Activated naive CD8-positive, alpha-beta T cell treated with anti-CD3 and anti-CD28 coated beads, Interleukin-2, amount 10 ng/mL, durations not matched to agents 7 days and 5 days (primary cell): ENCODE data around the gene CSNK1D. TPM values are rescaled to one million over a fixed set of nuclear protein-coding genes. Genes with fewer than 3 reads are reported as not detected.
A peak's percentile ranks its signal among the peaks of the same experiment; 100 is the strongest.
"Not testable (repeated sequence)": the region's sequence is repeated elsewhere in the genome, so short reads cannot be mapped to it uniquely, and the experiment has no call there.

Experiments
- ATAC-seq: fragments of 150-1000 bp; cut with Tn5 transposase; one replicate; pipeline ENCODE4 v1.10.0; 2021; ENCODE audit warnings: low read depth, moderate library complexity
- POLR2A ChIA-PET: fragments of 350-600 bp; sonication (Branson Sonifier 250); formaldehyde crosslinking; loops from one replicate; lab custom pipeline; 2021; ENCODE audit warnings: antibody characterized with exemption; lab: Charles Lee
- DNase-seq: peaks from one replicate; pipeline ENCODE4 v3.0.0; 2021
- H3K27ac Mint-ChIP-seq: one replicate; pipeline ENCODE4 v1.8.0; 2022; ENCODE audit warnings: mild to moderate bottlenecking, mixed read lengths
- H3K27me3 Mint-ChIP-seq: one replicate; pipeline ENCODE4 v1.8.0; 2022; ENCODE audit warnings: mild to moderate bottlenecking, moderate library complexity, mixed read lengths
- H3K36me3 Mint-ChIP-seq: one replicate; pipeline ENCODE4 v1.8.0; 2021; ENCODE audit warnings: mild to moderate bottlenecking, mixed read lengths
- H3K4me1 Mint-ChIP-seq: one replicate; pipeline ENCODE4 v1.8.0; 2021; ENCODE audit warnings: mixed read lengths
- H3K4me3 Mint-ChIP-seq: one replicate; pipeline ENCODE4 v1.8.0; 2022; ENCODE audit warnings: mild to moderate bottlenecking, moderate library complexity, mixed read lengths
- H3K9me3 Mint-ChIP-seq: one replicate; pipeline ENCODE4 v1.8.0; 2021; ENCODE audit warnings: mixed read lengths
- microRNA-seq: library from miRNA; unstranded; fragments of <30 nt; microRNA quantifications from one replicate; pipeline ENCODE4 v1.2.0, GENCODE V29; 2022
- total RNA-seq, 2 experiments: library from RNA; stranded (reverse); gene quantifications; one replicate each; pipeline ENCODE4 v1.2.3, GENCODE V29; 2021

The CSNK1D gene
- total RNA-seq, 2 experiments from 2014 or later = 135 to 140 TPM

DNA sequence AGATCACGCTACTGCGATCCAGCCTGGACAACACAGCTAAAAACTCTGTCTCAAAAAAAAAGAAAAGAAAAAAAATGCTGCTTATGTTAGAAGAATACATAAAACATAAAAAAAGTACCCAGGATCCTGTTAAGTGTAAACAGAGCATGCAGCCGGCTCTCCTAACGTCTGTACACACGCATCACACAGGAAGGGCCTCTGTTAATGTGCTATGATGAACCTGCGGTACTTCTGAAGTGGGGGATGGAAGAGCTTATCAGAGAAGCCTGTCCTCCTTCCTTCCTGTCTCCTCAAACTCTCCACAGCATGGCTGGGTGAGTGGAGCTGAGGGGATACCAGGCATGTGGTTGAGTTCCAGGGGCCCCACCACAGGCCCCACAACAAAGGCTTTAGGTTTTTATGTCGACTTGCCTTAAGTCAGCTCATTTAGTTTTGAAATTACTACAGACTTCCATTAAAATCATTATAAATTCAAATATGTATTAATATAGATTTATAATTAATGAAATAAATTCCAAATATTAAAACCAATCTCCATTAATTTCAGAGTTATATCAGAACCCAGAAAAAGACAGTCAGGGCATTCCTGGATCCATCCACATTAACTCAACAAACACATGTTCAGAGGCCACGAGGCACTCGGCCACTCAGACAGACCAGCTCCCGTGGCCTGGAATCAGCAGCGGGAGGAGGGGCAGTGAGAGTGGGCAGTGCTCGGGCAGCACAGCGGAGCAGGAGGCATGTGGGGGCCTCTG lies 72.6 kb downstream of the CSNK1D start:
- POLR2A ChIA-PET = interaction anchor here (0.6 to 6.0 kb wide), 14 partner anchors 8 to 163 kb away, joined by 3 to 51 read pairs (median 4); partner anchors contain the start of genes CCDC57, DCXR and SLC16A3
- DNase-seq (peak; percentile 76), ATAC-seq (peak; percentile 94)
- Mint-ChIP-seq H3K9me3 (no peaks in the 10 kb centered on the region), H3K36me3 (peaks cover 14% of the 10 kb centered on the region), H3K27ac (peak overlapping the region; percentile 81), H3K4me1 (peaks cover 66% of the 10 kb centered on the region), H3K4me3 (peak overlapping the region; percentile 67), H3K27me3 (no peaks in the 10 kb centered on the region)

DNA sequence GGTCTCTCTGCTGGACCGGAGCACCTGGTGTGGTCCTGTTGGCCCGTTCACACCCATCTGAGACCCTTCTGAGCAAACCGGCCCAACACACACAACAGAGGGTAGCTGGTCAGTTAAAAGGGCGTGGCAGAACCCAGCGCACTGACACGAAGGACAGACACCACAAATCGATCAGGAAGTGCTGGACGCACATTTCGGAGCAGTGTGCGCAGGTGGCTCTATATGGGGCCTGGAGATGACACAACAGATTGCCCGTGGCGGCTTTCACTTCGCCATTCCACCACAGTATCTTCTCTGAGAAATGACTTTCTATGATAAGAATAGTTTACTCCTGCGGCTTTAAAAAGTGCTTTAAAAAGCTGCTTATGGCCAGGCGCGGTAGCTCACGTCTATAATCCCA lies 73.4 kb downstream of the CSNK1D start:
- Mint-ChIP-seq H3K36me3 (peaks cover 21% of the 10 kb centered on the region), H3K9me3 (no peaks in the 10 kb centered on the region), H3K4me1 (peaks cover 59% of the 10 kb centered on the region), H3K27ac (peak overlapping the region; percentile 81), H3K4me3 (peak overlapping the region; percentile 67), H3K27me3 (no peaks in the 10 kb centered on the region)
- DNase-seq (no peak), ATAC-seq (no peak)
- POLR2A ChIA-PET = interaction anchor here (1.1 to 6.0 kb wide), 9 partner anchors 8 to 94 kb away, joined by 3 to 51 read pairs (median 4); partner anchors contain the start of genes CCDC57 and SLC16A3

DNA sequence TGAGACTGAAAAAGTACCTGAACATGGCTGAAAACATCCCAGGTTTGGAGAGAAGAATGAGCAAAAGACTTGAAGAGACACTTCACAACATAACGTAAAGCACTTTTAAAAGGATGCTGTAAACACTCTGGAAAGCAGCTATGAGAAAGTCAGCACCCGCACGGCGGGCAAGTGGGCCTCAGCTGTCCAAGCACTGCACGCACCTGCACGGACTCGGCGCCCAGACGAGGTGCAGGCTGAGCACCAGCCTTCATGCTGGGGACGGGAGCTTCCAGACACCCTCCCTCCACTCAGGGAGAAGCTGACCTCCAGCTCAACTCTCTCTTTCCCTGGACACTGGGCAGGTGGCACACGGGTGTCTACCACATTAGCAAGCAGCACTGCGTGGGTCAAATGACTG lies 74.0 kb downstream of the CSNK1D start:
- no peaks in the 10 kb centered on the region for H3K27me3 Mint-ChIP-seq
- no peaks in the 10 kb centered on the region for H3K9me3 Mint-ChIP-seq
- DNase-seq (no peak), ATAC-seq (no peak)
- peak overlapping the region; percentile 81 for H3K27ac Mint-ChIP-seq
- POLR2A ChIA-PET = interaction anchor here (0.7 to 6.0 kb wide), 7 partner anchors 10 to 101 kb away, joined by 3 to 51 read pairs (median 4); partner anchors contain the start of genes CCDC57, FASN and SLC16A3
- peak overlapping the region; percentile 67 for H3K4me3 Mint-ChIP-seq
- H3K36me3 Mint-ChIP-seq = peaks cover 21% of the 10 kb centered on the region
- peaks cover 54% of the 10 kb centered on the region for H3K4me1 Mint-ChIP-seq

DNA sequence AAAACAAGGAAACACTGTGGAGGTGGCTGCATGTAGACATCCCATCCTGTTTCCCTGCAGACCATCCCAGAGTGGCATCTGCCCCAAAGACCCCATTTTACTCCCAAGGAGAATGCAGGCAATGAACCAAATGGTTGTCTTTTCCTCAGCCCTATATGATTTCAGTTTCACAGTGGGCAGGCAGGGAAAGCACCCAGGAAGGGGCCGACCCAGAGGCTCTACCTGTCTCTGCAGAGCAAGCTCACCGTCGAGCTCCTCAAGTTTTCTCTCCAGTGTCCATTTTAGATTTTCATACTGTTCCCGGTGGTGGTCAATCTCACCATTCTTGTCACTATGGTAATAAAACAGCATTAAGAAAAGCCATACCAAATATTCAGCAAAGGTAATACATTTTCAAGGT lies 75.4 kb downstream of the CSNK1D start:
- H3K27me3 Mint-ChIP-seq = no peaks in the 10 kb centered on the region
- peaks cover 53% of the 10 kb centered on the region for H3K4me1 Mint-ChIP-seq
- POLR2A ChIA-PET = interaction anchor here (0.5 to 6.0 kb wide), 4 partner anchors 15 to 71 kb away, joined by 3 to 51 read pairs (median 8); partner anchors contain the start of genes CCDC57 and SLC16A3
- no peak for DNase-seq
- peaks cover 28% of the 10 kb centered on the region for H3K36me3 Mint-ChIP-seq
- H3K4me3 Mint-ChIP-seq = peak overlapping the region; percentile 83
- H3K9me3 Mint-ChIP-seq = no peaks in the 10 kb centered on the region
- H3K27ac Mint-ChIP-seq = peak overlapping the region; percentile 98
- ATAC-seq = peak; percentile 51

DNA sequence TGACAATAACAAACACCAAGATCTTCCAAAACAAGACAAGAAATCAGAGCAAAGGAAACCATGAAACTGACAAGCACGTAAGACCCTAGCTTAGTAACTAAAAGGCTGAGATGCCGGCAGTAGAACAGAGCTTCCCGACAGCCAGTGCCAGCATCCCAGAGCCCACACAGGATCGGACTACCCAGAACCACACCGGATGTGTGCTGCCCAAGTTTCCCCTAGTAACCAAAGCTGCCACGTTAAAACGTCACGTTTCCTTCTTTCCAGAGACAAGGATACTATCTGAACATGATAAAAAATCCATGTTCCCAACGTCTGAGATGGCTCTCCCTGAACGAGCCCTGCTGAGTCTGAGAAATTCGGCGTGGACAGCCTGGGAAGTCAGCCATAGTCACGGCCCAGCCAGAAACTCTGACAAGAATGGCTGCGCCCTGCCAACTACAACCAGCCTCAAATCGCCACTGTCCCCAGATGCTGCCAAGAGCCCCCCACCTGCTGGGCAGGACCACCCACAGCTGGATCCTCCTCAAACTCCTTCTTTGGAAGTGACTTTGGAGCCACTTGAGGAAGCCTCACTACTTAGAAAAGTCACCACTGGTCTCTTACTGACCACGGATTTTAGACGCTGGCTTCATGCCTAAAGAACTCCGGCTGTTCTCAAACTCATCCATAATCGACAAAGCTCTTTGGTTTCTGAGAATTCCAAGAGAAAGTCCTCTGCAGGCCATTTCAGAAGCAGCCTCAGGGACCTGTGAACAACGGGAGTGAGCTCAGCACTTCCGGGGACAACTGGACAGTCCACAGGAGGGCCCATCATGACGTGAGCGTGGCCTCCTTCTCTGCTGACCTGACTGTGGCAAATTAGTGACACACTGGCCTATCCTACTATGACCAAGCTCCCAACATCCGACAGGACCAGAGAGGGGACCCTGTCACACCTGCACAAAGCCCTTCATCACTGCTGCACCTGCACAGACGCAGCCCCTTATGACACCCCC lies 77.5 kb downstream of the CSNK1D start:
- ATAC-seq (no peak), DNase-seq (no peak)
- POLR2A ChIA-PET = no interaction called here
- H3K27me3 Mint-ChIP-seq = no peaks in the 10 kb centered on the region
- peaks cover 35% of the 10 kb centered on the region for H3K36me3 Mint-ChIP-seq
- no peaks in the 10 kb centered on the region for H3K9me3 Mint-ChIP-seq
- peaks cover 40% of the 10 kb centered on the region for H3K4me1 Mint-ChIP-seq
- H3K27ac Mint-ChIP-seq = peak overlapping the region; percentile 49
- H3K4me3 Mint-ChIP-seq = no peak overlapping the region

DNA sequence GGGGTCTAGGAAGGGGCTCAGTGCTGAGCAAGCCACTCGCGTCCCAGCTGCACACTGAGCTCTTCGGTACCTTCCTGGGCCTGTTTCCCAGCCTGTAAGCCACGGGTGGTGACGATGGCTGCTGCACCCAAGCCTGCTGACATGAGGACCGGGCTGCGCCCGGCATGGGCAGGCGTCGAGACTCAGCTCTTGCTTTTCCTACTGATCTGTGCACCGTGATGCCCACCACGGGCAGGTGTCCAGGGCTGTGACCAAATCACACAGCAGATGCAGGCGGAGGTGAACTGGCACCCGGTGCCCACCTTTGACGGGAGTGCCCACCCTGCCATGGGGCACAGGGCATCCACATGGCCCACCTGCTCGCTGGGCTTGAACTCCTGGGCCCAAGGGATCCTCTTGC lies 78.7 kb downstream of the CSNK1D start:
- ATAC-seq (no peak), DNase-seq (no peak)
- POLR2A ChIA-PET = no interaction called here
- Mint-ChIP-seq H3K4me1 (peaks cover 30% of the 10 kb centered on the region), H3K27me3 (no peaks in the 10 kb centered on the region), H3K27ac (no peak overlapping the region), H3K9me3 (no peaks in the 10 kb centered on the region), H3K36me3 (peaks cover 35% of the 10 kb centered on the region), H3K4me3 (no peak overlapping the region)

DNA sequence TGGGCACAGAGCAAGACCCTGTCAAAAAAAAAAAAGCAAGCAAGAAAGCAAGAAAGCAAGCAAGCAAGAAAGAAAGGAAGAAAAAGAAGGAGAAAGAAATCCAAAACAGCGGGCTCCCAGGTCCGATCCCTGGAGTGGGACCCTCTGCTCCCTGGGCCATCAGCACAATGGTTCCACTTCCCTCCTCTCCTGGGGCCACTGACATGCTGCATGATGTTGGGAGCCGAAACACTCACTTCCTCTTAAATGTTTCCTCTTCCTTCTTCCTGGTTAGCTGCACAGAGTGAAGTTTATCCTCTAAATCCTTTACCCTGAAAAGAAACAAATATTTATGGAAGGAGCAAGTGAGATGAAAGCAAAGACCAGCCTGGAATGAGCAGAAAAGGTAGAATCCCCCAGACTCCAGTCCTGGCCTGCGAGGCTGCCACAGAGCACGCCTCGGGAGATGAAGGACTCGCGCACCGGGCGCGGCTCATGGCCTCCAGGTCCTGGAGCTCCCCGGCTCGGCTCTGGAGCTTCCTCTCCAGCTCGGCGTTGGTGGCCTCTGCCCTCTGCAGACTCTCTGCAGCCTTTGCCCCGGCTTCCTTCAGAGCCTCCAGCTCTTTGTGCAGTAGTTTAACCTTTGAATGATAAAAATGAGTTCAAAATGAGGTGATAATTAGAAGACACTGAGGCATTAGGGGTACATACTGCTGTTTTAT lies 79.8 kb downstream of the CSNK1D start:
- Mint-ChIP-seq H3K4me3 (no peak overlapping the region), H3K4me1 (peaks cover 23% of the 10 kb centered on the region), H3K27me3 (no peaks in the 10 kb centered on the region), H3K36me3 (peaks cover 35% of the 10 kb centered on the region), H3K27ac (peak overlapping the region; percentile 15), H3K9me3 (no peaks in the 10 kb centered on the region)
- POLR2A ChIA-PET = no interaction called here
- ATAC-seq = no peak
- DNase-seq = no peak

DNA sequence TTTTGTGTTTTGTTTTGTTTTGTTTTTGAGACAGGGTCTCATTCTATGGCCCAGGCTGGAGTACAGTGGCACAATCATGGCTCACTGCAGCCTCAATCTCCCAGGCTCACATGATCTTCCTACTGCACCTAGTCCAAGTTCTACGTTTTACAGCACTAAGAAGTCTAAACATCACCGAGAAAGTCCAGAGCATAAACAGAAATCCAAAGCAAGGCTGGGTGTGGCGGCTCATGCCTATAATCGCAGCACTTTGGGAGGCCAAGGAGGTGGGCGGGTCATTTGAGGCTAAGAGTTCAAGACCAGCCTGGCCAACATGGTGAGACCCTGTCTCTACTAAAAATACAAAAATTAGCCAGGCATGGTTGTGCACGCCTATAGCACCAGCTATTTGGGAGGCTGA lies 80.5 kb downstream of the CSNK1D start:
- H3K4me3 Mint-ChIP-seq, ATAC-seq, H3K27ac Mint-ChIP-seq, H3K27me3 Mint-ChIP-seq, H3K9me3 Mint-ChIP-seq, DNase-seq: not testable (repeated sequence)
- Mint-ChIP-seq H3K36me3 (peaks cover 30% of the 10 kb centered on the region), H3K4me1 (peaks cover 20% of the 10 kb centered on the region)
- POLR2A ChIA-PET = interaction anchor here (1.1 kb wide), 1 partner anchor 8 kb away, joined by 4 read pairs; no protein-coding TSS in a partner anchor

Small RNA genes lying within 50 kb of the gene (microRNA-seq; reads per million reads assigned to microRNA genes)
- 2.8 reads per million for gene MIR6787

Other genes with a start within 250 kb of the CSNK1D start
- gene RAC3, start 242.0 kb downstream of the CSNK1D start, total RNA-seq = 1 to 10 TPM; 6.7 to 7.6 TPM
- gene DCXR, start 236.0 kb downstream of the CSNK1D start, total RNA-seq = 100 to 1,000 TPM; 110 to 115 TPM
- 10 to 100 TPM; 28.7 to 28.8 TPM for gene RFNG, start 221.9 kb downstream of the CSNK1D start, total RNA-seq
- 10 to 100 TPM; 76.0 to 79.8 TPM for gene GPS1, start 221.8 kb downstream of the CSNK1D start, total RNA-seq
- gene DUS1L, start 207.9 kb downstream of the CSNK1D start, total RNA-seq = 100 to 1,000 TPM; 126 to 130 TPM
- gene FASN, start 175.5 kb downstream of the CSNK1D start, total RNA-seq = 100 to 1,000 TPM; 154 to 163 TPM
- 10 to 100 TPM; 79.5 to 81.7 TPM for gene CCDC57, start 60.9 kb downstream of the CSNK1D start, total RNA-seq
- 100 to 1,000 TPM; 195 to 211 TPM for gene SLC16A3, start 44.7 kb downstream of the CSNK1D start, total RNA-seq
- gene CD7, start 43.9 kb upstream of the CSNK1D start, total RNA-seq = 100 to 1,000 TPM; 286 to 320 TPM
- 1 to 10 TPM in 1 of 2 experiments, under 1 TPM in 1; 0.86 to 1.0 TPM for gene SECTM1, start 60.1 kb upstream of the CSNK1D start, total RNA-seq
- not detected for gene TEX19, start 85.5 kb upstream of the CSNK1D start, total RNA-seq
- gene UTS2R, start 98.1 kb upstream of the CSNK1D start, total RNA-seq = not detected
- 10 to 100 TPM; 84.1 to 84.8 TPM for gene HEXD, start 144.6 kb upstream of the CSNK1D start, total RNA-seq
- 10 to 100 TPM; 24.4 to 27.4 TPM for gene OGFOD3, start 144.9 kb upstream of the CSNK1D start, total RNA-seq
- gene CYBC1, start 177.1 kb upstream of the CSNK1D start, total RNA-seq = 100 to 1,000 TPM; 301 to 323 TPM
- gene NARF, start 185.0 kb upstream of the CSNK1D start, total RNA-seq = 100 to 1,000 TPM; 106 to 121 TPM
- gene FOXK2, start 246.0 kb upstream of the CSNK1D start, total RNA-seq = 10 to 100 TPM; 59.6 to 60.8 TPM